ENCODE measurements around the gene TMEM235.

DNA sequence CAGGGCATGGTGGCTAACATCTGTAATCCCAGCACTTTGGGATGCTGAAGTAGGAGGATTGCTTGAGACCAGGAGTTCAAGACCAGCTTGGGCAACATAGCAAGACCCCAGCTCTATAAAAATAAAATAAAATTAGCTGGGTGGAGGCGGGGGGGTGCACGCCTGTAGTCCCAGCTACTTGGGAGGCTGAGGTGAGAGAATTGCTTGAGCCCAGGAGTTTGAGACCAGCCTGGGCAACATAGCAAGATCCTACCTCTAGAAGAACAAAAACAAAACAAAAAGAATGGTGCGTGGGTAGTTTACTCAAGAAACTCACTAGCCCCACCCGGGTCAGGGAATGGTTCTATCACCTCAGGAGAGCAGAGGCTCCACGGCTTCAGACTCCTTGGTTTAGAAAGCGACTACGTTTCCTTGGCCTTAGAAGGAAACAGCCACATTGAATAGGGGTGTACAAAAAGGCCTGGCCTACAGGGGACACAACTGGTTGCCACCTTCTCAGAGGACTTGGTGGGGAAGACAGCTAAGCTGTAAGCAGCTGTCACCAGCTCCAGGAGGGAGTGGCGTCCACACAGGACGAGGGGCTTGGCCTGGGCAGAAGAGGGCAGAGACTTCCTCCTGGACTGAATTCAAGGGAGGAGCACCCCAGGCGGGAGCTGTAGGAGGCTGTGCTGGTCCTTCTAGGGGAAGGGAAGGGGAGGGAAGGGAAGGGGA lies 45.3 kb upstream of the TMEM235 start:
- TF ChIP-seq, protein P1, sequence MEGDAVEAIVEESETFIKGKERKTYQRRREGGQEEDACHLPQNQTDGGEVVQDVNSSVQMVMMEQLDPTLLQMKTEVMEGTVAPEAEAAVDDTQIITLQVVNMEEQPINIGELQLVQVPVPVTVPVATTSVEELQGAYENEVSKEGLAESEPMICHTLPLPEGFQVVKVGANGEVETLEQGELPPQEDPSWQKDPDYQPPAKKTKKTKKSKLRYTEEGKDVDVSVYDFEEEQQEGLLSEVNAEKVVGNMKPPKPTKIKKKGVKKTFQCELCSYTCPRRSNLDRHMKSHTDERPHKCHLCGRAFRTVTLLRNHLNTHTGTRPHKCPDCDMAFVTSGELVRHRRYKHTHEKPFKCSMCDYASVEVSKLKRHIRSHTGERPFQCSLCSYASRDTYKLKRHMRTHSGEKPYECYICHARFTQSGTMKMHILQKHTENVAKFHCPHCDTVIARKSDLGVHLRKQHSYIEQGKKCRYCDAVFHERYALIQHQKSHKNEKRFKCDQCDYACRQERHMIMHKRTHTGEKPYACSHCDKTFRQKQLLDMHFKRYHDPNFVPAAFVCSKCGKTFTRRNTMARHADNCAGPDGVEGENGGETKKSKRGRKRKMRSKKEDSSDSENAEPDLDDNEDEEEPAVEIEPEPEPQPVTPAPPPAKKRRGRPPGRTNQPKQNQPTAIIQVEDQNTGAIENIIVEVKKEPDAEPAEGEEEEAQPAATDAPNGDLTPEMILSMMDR (conservative IDR thresholded peaks at IDR 0.05 in 1 of 2, IDR thresholded peaks at IDR 0.05 in 1 of 2; ENCODE audit: extremely low read depth in 1 of 2, insufficient read depth in 1 of 2, low read depth in 1 of 2, low read length in 2 of 2): no peak
- no peak for TF ChIP-seq EZH2 (IDR thresholded peaks at IDR 0.05; ENCODE audit: borderline replicate concordance, low read length)

Data from mammary epithelial cell (primary cell).